Thyroid gland (tissue), 4 donors: ENCODE data around the gene BTBD2. TPM values are rescaled to one million over a fixed set of nuclear protein-coding genes. Genes with fewer than 3 reads are reported as not detected.
"Not testable (repeated sequence)": the region's sequence is repeated elsewhere in the genome, so short reads cannot be mapped to it uniquely, and the experiment has no call there.

Experiments used
- DNase-seq, 2 donors: peaks; one replicate each; pipeline ENCODE4 v3.0.0-alpha.2; 2019
- H3K27ac ChIP-seq, 3 donors: fragments of 200-600 bp; sonication (generic); 1 replicate in 2 of 3; 2 replicates in 1 of 3; pipeline ENCODE4 v1.5.1; 2016 to 2019; ENCODE audit warnings: mild to moderate bottlenecking in 1 of 3, moderate library complexity in 1 of 3
- H3K27me3 ChIP-seq: fragments of 200-600 bp; sonication (generic); one replicate; pipeline ENCODE4 v1.5.1; 2019
- H3K36me3 ChIP-seq, 2 donors: fragments of 200-600 bp; sonication (generic); one replicate each; pipeline ENCODE4 v1.5.1; 2016 to 2019
- H3K4me1 ChIP-seq, 2 donors: fragments of 200-600 bp; sonication (generic); one replicate each; pipeline ENCODE4 v1.5.1; 2017 to 2019
- H3K4me3 ChIP-seq, 3 donors: fragments of 200-600 bp; sonication (generic); replicated peaks in 1 of 3; 1 replicate in 2 of 3; 2 replicates in 1 of 3; pipeline ENCODE4 v1.5.1; 2016; ENCODE audit warnings: mild to moderate bottlenecking in 1 of 3
- H3K9me3 ChIP-seq: fragments of 200-600 bp; sonication (generic); one replicate; pipeline ENCODE4 v1.5.1; 2017
- POLR2A ChIP-seq, 2 donors: fragments of 450-650 bp; IDR thresholded peaks; one replicate each; pipeline ENCODE4 v1.6.1; 2017; ENCODE audit warnings: antibody characterized with exemption in 2 of 2, mild to moderate bottlenecking in 2 of 2, moderate library complexity in 1 of 2
- WGBS, 2 donors: methylation state at CpG; one replicate each; pipeline ENCODE4 v1.1.5; 2017; 5-methylcytosine and 5-hydroxymethylcytosine counted together
- intact Hi-C: fragments of 100-400 bp; cut with DNase I; formaldehyde crosslinking; loops from one replicate; pipeline ENCODE4 v1.15.1; 2023
- total RNA-seq, 4 donors: library from RNA; depleted of rRNA; stranded (reverse); fragments of >200 nt; gene quantifications; one replicate each; pipeline ENCODE4 v1.2.3, GENCODE V29; 2016
- TF ChIP-seq, protein P1 (sequence below), 6 experiments: fragments of 200-600 bp in 3 of 6; fragments of 450-650 bp in 3 of 6; sonication (generic) in 3 of 6; IDR thresholded peaks; one replicate each; pipeline ENCODE4 v1.5.1; 2016 to 2019; ENCODE audit warnings: antibody characterized with exemption in 6 of 6, mild to moderate bottlenecking in 2 of 6, inconsistent platforms in 1 of 6, moderate library complexity in 1 of 6

The BTBD2 gene
- total RNA-seq, 4 donors from 2014 or later, result 74.8 to 89.9 (median 76.2) TPM

DNA sequence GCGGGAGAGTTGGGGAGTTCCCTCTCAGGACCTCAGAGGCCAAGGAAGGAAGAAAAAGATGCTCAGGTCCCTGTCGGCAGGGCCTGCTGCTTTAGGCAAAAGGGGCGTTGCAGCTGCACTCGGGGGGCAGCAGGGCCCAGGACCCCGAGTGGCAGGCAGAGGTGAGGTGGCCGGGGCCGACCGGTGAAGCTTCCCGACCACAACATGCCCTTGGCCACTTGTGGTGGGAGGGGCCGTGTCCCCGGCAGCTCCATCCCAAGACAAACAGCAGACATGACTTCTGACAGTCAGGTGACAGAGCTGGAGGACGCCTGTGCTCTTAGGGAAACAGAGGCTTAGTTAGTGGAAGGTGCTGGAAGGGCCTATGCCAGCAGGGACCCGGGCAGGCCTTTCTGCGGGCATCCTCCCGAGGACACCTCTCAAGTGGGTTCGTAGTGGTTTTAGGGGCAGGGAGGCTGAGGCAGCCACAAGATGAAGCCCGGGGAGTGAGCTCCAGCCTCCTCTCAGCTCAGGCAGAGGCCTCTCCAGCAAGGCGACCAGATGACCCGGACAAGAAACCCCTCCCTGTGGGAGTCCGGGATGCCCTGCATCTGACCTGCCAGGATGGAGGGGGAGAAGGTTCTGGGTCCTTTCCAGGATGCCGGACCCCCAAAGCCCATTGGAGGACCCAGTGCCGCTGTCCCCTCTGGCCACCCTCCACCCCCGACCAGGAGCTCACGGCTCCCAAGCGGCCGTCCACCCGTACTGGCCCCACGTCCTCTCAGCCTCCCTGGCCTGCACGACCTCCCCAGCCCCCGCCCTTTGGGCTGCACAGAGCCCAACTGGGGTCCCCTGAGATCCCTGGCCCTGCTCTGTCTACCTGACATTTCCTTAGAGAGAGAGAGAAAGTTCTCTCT, 24.2 kb downstream of the BTBD2 start:
- H3K4me1 ChIP-seq, result no peaks in the 10 kb centered on the region
- no peak overlapping the region for H3K4me3 ChIP-seq
- WGBS, 2 donors, result 89 to 93% methylated on average over 16 to 20 of the region's 30 CpGs
- H3K27ac ChIP-seq, result no peak overlapping the region
- no peak for DNase-seq
- intact Hi-C loops, result no loop called here
- H3K9me3 ChIP-seq, result no peaks in the 10 kb centered on the region
- H3K27me3 ChIP-seq, result no peaks in the 10 kb centered on the region
- TF ChIP-seq, protein P1, sequence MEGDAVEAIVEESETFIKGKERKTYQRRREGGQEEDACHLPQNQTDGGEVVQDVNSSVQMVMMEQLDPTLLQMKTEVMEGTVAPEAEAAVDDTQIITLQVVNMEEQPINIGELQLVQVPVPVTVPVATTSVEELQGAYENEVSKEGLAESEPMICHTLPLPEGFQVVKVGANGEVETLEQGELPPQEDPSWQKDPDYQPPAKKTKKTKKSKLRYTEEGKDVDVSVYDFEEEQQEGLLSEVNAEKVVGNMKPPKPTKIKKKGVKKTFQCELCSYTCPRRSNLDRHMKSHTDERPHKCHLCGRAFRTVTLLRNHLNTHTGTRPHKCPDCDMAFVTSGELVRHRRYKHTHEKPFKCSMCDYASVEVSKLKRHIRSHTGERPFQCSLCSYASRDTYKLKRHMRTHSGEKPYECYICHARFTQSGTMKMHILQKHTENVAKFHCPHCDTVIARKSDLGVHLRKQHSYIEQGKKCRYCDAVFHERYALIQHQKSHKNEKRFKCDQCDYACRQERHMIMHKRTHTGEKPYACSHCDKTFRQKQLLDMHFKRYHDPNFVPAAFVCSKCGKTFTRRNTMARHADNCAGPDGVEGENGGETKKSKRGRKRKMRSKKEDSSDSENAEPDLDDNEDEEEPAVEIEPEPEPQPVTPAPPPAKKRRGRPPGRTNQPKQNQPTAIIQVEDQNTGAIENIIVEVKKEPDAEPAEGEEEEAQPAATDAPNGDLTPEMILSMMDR (IDR thresholded peaks at IDR 0.05), result no peak
- TF ChIP-seq POLR2A (IDR thresholded peaks at IDR 0.05), result no peak
- H3K36me3 ChIP-seq, result peaks cover 47 to 52% of the 10 kb centered on the region in 2 donors

DNA sequence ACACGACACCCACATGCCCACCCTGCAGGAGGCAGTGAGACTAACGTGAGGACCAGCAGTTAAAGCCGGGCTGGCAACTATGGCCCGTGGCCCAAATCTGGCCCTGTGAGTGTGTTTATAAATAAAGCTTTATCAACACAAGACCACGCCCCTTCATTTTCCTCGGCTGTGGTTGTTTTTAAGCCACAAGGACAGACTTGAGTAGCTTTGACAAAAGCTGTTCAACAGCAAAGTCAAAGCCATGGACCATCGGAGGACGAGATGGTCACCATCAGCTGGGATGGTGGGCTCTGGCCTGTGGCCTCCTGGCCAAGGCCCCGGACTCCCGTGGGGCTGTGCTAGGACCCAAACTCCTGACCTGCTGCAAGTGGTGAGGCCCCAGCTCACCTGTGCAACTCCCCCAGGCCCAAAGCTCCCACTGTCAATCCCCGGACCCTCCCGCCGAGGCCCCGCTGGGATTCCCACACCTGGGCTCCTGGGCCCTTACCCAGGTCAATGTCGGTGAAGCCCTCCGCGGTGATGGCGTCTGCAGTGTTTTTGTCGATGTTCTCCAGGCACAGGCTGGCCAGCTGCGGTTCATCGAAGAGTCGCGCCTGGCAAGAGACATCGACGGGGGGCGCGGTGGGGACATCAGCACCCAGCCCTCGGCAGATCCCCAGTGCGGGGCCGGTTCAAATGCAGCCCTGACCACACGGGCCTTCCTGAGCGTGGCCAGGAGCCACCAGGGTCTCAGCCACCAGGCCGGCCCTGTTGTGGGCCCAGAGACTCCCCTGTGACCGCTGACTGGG, 25.1 kb downstream of the BTBD2 start:
- no peaks in the 10 kb centered on the region for H3K9me3 ChIP-seq
- peaks cover 52 to 60% of the 10 kb centered on the region in 2 donors for H3K36me3 ChIP-seq
- no peak for DNase-seq

DNA sequence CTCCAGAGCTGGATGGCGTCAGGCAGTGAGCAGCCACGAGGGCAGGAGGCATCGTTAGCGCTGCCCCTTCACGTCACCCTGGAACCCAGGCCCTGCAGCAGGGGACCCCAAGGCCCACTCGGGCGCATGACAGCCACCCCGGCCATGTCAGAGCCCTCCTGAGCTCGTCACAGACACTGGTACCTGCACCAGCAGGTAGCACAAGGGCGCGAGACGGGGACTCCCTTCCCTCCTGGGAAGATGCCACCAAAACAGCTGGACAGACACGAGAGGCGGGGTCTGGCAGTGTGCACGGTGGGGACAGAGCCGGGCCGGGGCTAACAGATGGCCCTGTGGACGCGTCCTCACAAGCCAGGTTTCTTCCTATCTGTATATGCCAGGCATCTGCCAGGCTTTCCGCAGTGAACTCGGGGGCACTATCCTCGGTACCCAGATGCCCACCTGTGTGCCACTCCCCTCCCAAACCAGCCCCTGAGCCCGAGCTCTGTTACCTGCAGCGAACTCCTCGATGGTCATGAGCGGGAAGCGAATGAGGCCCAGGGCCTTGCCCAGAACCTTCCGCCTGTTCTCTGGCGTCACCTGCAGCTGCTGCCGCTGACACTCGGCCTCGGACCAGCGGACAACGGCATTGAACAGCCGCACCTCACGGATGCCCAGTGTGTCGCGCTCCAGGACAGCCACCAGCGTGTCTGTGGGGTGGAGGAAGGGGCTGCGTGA, 25.8 kb downstream of the BTBD2 start:
- no peak for TF ChIP-seq POLR2A (IDR thresholded peaks at IDR 0.05)
- TF ChIP-seq, protein P1 (IDR thresholded peaks at IDR 0.05), result no peak
- DNase-seq, result no peak
- Histone ChIP-seq H3K36me3 (peaks cover 52 to 66% of the 10 kb centered on the region in 2 donors), H3K27me3 (no peaks in the 10 kb centered on the region), H3K4me3 (no peak overlapping the region), H3K27ac (no peak overlapping the region), H3K9me3 (no peaks in the 10 kb centered on the region), H3K4me1 (no peaks in the 10 kb centered on the region)
- intact Hi-C loops, result no loop called here
- 94 to 95% methylated on average over 25 to 39 of the region's 40 CpGs for WGBS, 2 donors

More for the DNA sequence above, 25.1 kb downstream of the BTBD2 start:
- no peak overlapping the region for H3K27ac ChIP-seq
- no peak overlapping the region for H3K4me3 ChIP-seq
- intact Hi-C loops, result no loop called here
- H3K4me1 ChIP-seq, result no peaks in the 10 kb centered on the region
- no peaks in the 10 kb centered on the region for H3K27me3 ChIP-seq
- WGBS, 2 donors, result 97 to 99% methylated on average over 24 to 33 of the region's 34 CpGs
- TF ChIP-seq POLR2A (IDR thresholded peaks at IDR 0.05), result no peak
- TF ChIP-seq, protein P1 (IDR thresholded peaks at IDR 0.05), result no peak

DNA sequence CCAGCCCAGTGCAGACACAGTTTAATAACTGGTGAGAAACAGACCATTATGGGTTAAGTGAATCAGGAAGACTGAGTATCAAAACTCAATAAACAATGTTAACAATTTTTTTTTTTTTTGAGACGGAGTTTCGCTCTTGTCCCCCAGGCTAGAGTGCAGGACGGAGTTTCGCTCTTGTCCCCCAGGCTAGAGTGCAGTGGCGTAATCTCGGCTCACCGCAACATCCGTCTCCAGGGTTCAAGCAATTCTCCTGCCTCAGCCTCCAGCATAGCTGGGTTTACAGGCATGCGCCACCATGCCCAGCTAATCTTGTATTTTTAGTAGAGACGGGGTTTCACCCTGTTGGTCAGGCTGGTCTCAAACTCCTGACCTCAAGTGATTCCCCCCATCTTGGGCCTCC, 27.1 kb downstream of the BTBD2 start:
- H3K4me3 ChIP-seq, H3K9me3 ChIP-seq, H3K4me1 ChIP-seq, H3K27me3 ChIP-seq, DNase-seq, H3K27ac ChIP-seq, intact Hi-C loops: not testable (repeated sequence)
- peaks cover 52 to 64% of the 10 kb centered on the region in 2 donors for H3K36me3 ChIP-seq
- 90 to 92% methylated on average over 10 of the region's 10 CpGs for WGBS, 2 donors
